ENCODE measurements around the gene H1-8. TPM values are rescaled to one million over a fixed set of nuclear protein-coding genes. Genes with fewer than 3 reads are reported as not detected.

The H1-8 gene
- polyA plus RNA-seq, 4 donors: not detected

DNA sequence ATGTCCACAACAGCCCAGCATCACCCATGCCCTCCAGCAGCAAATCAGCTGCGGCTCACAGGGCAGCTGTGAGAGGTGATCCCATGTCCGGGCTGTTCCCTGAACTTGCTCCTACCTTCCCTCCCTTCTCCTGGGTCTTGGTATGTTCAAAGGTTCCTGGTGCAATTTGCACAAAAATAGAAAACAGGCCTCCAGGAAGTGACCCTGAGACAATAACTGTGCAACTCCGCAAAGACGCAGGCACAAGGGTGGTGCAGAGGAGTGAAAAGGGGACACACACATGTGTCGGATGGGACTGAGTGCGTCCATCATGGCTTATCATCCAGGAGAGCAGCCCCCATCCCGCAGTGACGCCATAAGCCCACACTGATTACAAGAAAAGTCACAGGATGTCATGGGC is 47.2 kb downstream of the H1-8 start:
- 67 to 82% (median 71%) methylated on average over 7 to 8 of the region's 8 CpGs for WGBS, 3 donors
- no peak for FAIRE-seq
- no peaks in the 10 kb centered on the region for H3K27me3 ChIP-seq (ENCODE audit: control insufficient read depth in 3 of 3, insufficient read depth in 3 of 3, low read length in 3 of 3)
- H3K4me3 ChIP-seq (ENCODE audit: low read depth in 1 of 3, low read length in 3 of 3): no peak overlapping the region
- no peak overlapping the region for H3K27ac ChIP-seq (ENCODE audit: low read depth in 1 of 3, low read length in 2 of 3)
- peaks cover 0 to 23% (median 0%) of the 10 kb centered on the region in 3 donors for H3K4me1 ChIP-seq (ENCODE audit: control insufficient read depth in 3 of 3, insufficient read depth in 2 of 3, low read depth in 1 of 3, low read length in 2 of 3)
- DNase-seq: no peak
- peaks cover 0 to 17% (median 0%) of the 10 kb centered on the region in 3 donors for H3K36me3 ChIP-seq (ENCODE audit: control insufficient read depth in 3 of 3, insufficient read depth in 2 of 3, low read depth in 1 of 3, low read length in 3 of 3)
- H3K9me3 ChIP-seq (ENCODE audit: control insufficient read depth in 2 of 2, insufficient read depth in 1 of 2, low read depth in 1 of 2, low read length in 1 of 2): no peaks in the 10 kb centered on the region

GRCh38 chr3:129591932-129592331 is 49.0 kb downstream of the H1-8 start:
- Histone ChIP-seq H3K9me3 (ENCODE audit: control insufficient read depth in 2 of 2, insufficient read depth in 1 of 2, low read depth in 1 of 2, low read length in 1 of 2) (no peaks in the 10 kb centered on the region), H3K36me3 (ENCODE audit: control insufficient read depth in 3 of 3, insufficient read depth in 2 of 3, low read depth in 1 of 3, low read length in 3 of 3) (peaks cover 0 to 5% (median 0%) of the 10 kb centered on the region in 3 donors), H3K27me3 (ENCODE audit: control insufficient read depth in 3 of 3, insufficient read depth in 3 of 3, low read length in 3 of 3) (no peaks in the 10 kb centered on the region), H3K4me3 (ENCODE audit: low read depth in 1 of 3, low read length in 3 of 3) (no peak overlapping the region), H3K4me1 (ENCODE audit: control insufficient read depth in 3 of 3, insufficient read depth in 2 of 3, low read depth in 1 of 3, low read length in 2 of 3) (peaks cover 0 to 40% (median 0%) of the 10 kb centered on the region in 3 donors), H3K27ac (ENCODE audit: low read depth in 1 of 3, low read length in 2 of 3) (peak overlapping the region in 1 of 3 donors; percentile 38)
- no peak for FAIRE-seq
- DNase-seq: no peak
- 60 to 68% (median 64%) methylated on average over 8 of the region's 8 CpGs for WGBS, 3 donors

GRCh38 chr3:129592381-129593131 is 49.6 kb downstream of the H1-8 start:
- 25 to 56% (median 55%) methylated on average over 25 to 26 of the region's 26 CpGs for whole genome bisulfite sequencing, 3 donors
- no peaks in the 10 kb centered on the region for H3K27me3 ChIP-seq (ENCODE audit: control insufficient read depth in 3 of 3, insufficient read depth in 3 of 3, low read length in 3 of 3)
- H3K27ac ChIP-seq (ENCODE audit: low read depth in 1 of 3, low read length in 2 of 3): peak overlapping the region; percentile 13 to 85 (median 32)
- H3K4me3 ChIP-seq (ENCODE audit: low read depth in 1 of 3, low read length in 3 of 3): no peak overlapping the region
- peaks cover 0 to 46% (median 0%) of the 10 kb centered on the region in 3 donors for H3K4me1 ChIP-seq (ENCODE audit: control insufficient read depth in 3 of 3, insufficient read depth in 2 of 3, low read depth in 1 of 3, low read length in 2 of 3)
- peak in 1 of 2 donors; percentile 42 for DNase-seq
- no peak for FAIRE-seq
- H3K36me3 ChIP-seq (ENCODE audit: control insufficient read depth in 3 of 3, insufficient read depth in 2 of 3, low read depth in 1 of 3, low read length in 3 of 3): peaks cover 0 to 5% (median 0%) of the 10 kb centered on the region in 3 donors
- H3K9me3 ChIP-seq (ENCODE audit: control insufficient read depth in 2 of 2, insufficient read depth in 1 of 2, low read depth in 1 of 2, low read length in 1 of 2): no peaks in the 10 kb centered on the region

GRCh38 chr3:129593230-129593594 is 50.2 kb downstream of the H1-8 start:
- no peak for FAIRE-seq
- DNase-seq: no peak
- H3K36me3 ChIP-seq (ENCODE audit: control insufficient read depth in 3 of 3, insufficient read depth in 2 of 3, low read depth in 1 of 3, low read length in 3 of 3): peaks cover 0 to 5% (median 0%) of the 10 kb centered on the region in 3 donors
- H3K27me3 ChIP-seq (ENCODE audit: control insufficient read depth in 3 of 3, insufficient read depth in 3 of 3, low read length in 3 of 3): no peaks in the 10 kb centered on the region
- no peak overlapping the region for H3K4me3 ChIP-seq (ENCODE audit: low read depth in 1 of 3, low read length in 3 of 3)
- WGBS, 3 donors: 69 to 79% (median 75%) methylated on average over 8 of the region's 8 CpGs
- H3K4me1 ChIP-seq (ENCODE audit: control insufficient read depth in 3 of 3, insufficient read depth in 2 of 3, low read depth in 1 of 3, low read length in 2 of 3): peaks cover 0 to 53% (median 1%) of the 10 kb centered on the region in 3 donors
- peak overlapping the region; percentile 13 to 85 (median 32) for H3K27ac ChIP-seq (ENCODE audit: low read depth in 1 of 3, low read length in 2 of 3)
- H3K9me3 ChIP-seq (ENCODE audit: control insufficient read depth in 2 of 2, insufficient read depth in 1 of 2, low read depth in 1 of 2, low read length in 1 of 2): no peaks in the 10 kb centered on the region

GRCh38 chr3:129593595-129594339 is 50.8 kb downstream of the H1-8 start:
- no peaks in the 10 kb centered on the region for H3K9me3 ChIP-seq (ENCODE audit: control insufficient read depth in 2 of 2, insufficient read depth in 1 of 2, low read depth in 1 of 2, low read length in 1 of 2)
- no peaks in the 10 kb centered on the region for H3K27me3 ChIP-seq (ENCODE audit: control insufficient read depth in 3 of 3, insufficient read depth in 3 of 3, low read length in 3 of 3)
- H3K36me3 ChIP-seq (ENCODE audit: control insufficient read depth in 3 of 3, insufficient read depth in 2 of 3, low read depth in 1 of 3, low read length in 3 of 3): peaks cover 0 to 4% (median 0%) of the 10 kb centered on the region in 3 donors
- H3K4me1 ChIP-seq (ENCODE audit: control insufficient read depth in 3 of 3, insufficient read depth in 2 of 3, low read depth in 1 of 3, low read length in 2 of 3): peaks cover 0 to 58% (median 4%) of the 10 kb centered on the region in 3 donors
- peak overlapping the region in 2 of 3 donors; percentile 10 to 85 for H3K27ac ChIP-seq (ENCODE audit: low read depth in 1 of 3, low read length in 2 of 3)
- H3K4me3 ChIP-seq (ENCODE audit: low read depth in 1 of 3, low read length in 3 of 3): no peak overlapping the region
- DNase-seq (peak; percentile 50 to 71), FAIRE-seq (no peak)
- WGBS, 3 donors: 36 to 46% (median 41%) methylated on average over 22 of the region's 22 CpGs

GRCh38 chr3:129594409-129594808 is 51.4 kb downstream of the H1-8 start:
- H3K9me3 ChIP-seq (ENCODE audit: control insufficient read depth in 2 of 2, insufficient read depth in 1 of 2, low read depth in 1 of 2, low read length in 1 of 2): no peaks in the 10 kb centered on the region
- peaks cover 0 to 58% (median 4%) of the 10 kb centered on the region in 3 donors for H3K4me1 ChIP-seq (ENCODE audit: control insufficient read depth in 3 of 3, insufficient read depth in 2 of 3, low read depth in 1 of 3, low read length in 2 of 3)
- 59 to 85% (median 70%) methylated on average over 10 of the region's 10 CpGs for WGBS, 3 donors
- DNase-seq: no peak
- no peak overlapping the region for H3K4me3 ChIP-seq (ENCODE audit: low read depth in 1 of 3, low read length in 3 of 3)
- peak overlapping the region in 2 of 3 donors; percentile 10 to 85 for H3K27ac ChIP-seq (ENCODE audit: low read depth in 1 of 3, low read length in 2 of 3)
- no peak for FAIRE-seq
- H3K27me3 ChIP-seq (ENCODE audit: control insufficient read depth in 3 of 3, insufficient read depth in 3 of 3, low read length in 3 of 3): no peaks in the 10 kb centered on the region
- peaks cover 0 to 6% (median 0%) of the 10 kb centered on the region in 3 donors for H3K36me3 ChIP-seq (ENCODE audit: control insufficient read depth in 3 of 3, insufficient read depth in 2 of 3, low read depth in 1 of 3, low read length in 3 of 3)

GRCh38 chr3:129594907-129595390 is 52.0 kb downstream of the H1-8 start:
- Histone ChIP-seq H3K9me3 (ENCODE audit: control insufficient read depth in 2 of 2, insufficient read depth in 1 of 2, low read depth in 1 of 2, low read length in 1 of 2) (no peaks in the 10 kb centered on the region), H3K27ac (ENCODE audit: low read depth in 1 of 3, low read length in 2 of 3) (peak overlapping the region in 1 of 3 donors; percentile 72), H3K4me3 (ENCODE audit: low read depth in 1 of 3, low read length in 3 of 3) (no peak overlapping the region), H3K27me3 (ENCODE audit: control insufficient read depth in 3 of 3, insufficient read depth in 3 of 3, low read length in 3 of 3) (no peaks in the 10 kb centered on the region), H3K36me3 (ENCODE audit: control insufficient read depth in 3 of 3, insufficient read depth in 2 of 3, low read depth in 1 of 3, low read length in 3 of 3) (peaks cover 0 to 6% (median 0%) of the 10 kb centered on the region in 3 donors), H3K4me1 (ENCODE audit: control insufficient read depth in 3 of 3, insufficient read depth in 2 of 3, low read depth in 1 of 3, low read length in 2 of 3) (peaks cover 0 to 62% (median 4%) of the 10 kb centered on the region in 3 donors)
- no peak for DNase-seq
- FAIRE-seq: no peak
- 84 to 92% (median 86%) methylated on average over 6 of the region's 6 CpGs for WGBS, 3 donors

DNA sequence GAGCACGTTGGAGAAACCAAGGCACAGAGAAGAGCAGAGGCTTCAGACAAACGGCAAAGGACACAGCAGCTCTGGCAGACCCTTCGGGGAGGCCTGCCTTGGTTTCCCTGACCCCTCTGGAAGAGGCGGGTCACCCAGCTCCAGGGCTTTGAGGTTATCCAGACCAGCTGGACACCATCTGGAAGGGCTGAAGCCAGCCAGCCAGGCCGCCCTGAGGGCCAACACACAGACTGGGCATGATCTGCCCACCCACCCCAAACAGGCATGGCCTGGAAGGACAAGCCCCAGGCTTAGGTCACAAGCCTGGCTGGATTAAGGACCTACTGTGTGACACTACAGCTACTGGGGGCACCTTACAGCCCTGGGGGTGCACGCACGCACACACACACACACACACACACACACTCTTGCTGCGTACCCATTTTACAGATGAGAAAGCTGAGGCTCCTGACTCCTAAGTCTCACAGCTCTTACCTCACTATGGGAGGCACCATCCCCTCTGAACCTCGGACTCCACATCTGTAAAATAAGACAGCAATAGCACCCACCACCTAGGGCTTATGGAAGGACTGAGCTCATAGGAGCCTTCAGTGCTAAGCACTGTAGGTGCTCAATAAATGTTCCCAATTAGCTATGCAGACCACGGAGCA is 52.7 kb downstream of the H1-8 start:
- Histone ChIP-seq H3K27me3 (ENCODE audit: control insufficient read depth in 3 of 3, insufficient read depth in 3 of 3, low read length in 3 of 3) (no peaks in the 10 kb centered on the region), H3K9me3 (ENCODE audit: control insufficient read depth in 2 of 2, insufficient read depth in 1 of 2, low read depth in 1 of 2, low read length in 1 of 2) (no peaks in the 10 kb centered on the region), H3K36me3 (ENCODE audit: control insufficient read depth in 3 of 3, insufficient read depth in 2 of 3, low read depth in 1 of 3, low read length in 3 of 3) (peaks cover 0 to 6% (median 0%) of the 10 kb centered on the region in 3 donors), H3K4me1 (ENCODE audit: control insufficient read depth in 3 of 3, insufficient read depth in 2 of 3, low read depth in 1 of 3, low read length in 2 of 3) (peaks cover 0 to 62% (median 4%) of the 10 kb centered on the region in 3 donors), H3K27ac (ENCODE audit: low read depth in 1 of 3, low read length in 2 of 3) (peak overlapping the region in 2 of 3 donors; percentile 72 to 74), H3K4me3 (ENCODE audit: low read depth in 1 of 3, low read length in 3 of 3) (no peak overlapping the region)
- DNase-seq: no peak
- FAIRE-seq: no peak
- 64 to 83% (median 76%) methylated on average over 6 to 10 of the region's 10 CpGs for WGBS, 3 donors

Data from small intestine (tissue), 7 donors.